K562 (cell line): Measurements from ENCODE around the gene SCPEP1. TPM values are rescaled to one million over a fixed set of nuclear protein-coding genes. Genes with fewer than 3 reads are reported as not detected.

Source experiments
- CBFA2T3 ChIP-seq: fragments of 450-650 bp; IDR thresholded peaks from 2 replicates; pipeline ENCODE4 v1.6.1; 2017
- EWSR1 ChIP-seq: fragments of 450-650 bp; IDR thresholded peaks from 2 replicates; pipeline ENCODE4 v1.6.1; 2018; ENCODE audit warnings: borderline replicate concordance, mild to moderate bottlenecking, low read depth, moderate library complexity; ENCODE audit not compliant: partially characterized antibody
- HEY1 ChIP-seq: fragments of 250-450 bp; sonication (Bioruptor Pico); IDR thresholded peaks from 2 replicates; pipeline ENCODE4 v1.5.0; 2020; ENCODE audit warnings: mild to moderate bottlenecking, moderate library complexity, borderline replicate concordance
- KDM1A ChIP-seq, 2 experiments: fragments of 450-650 bp; IDR thresholded peaks; 2 replicates each; pipeline ENCODE4 v1.6.1; 2016; ENCODE audit warnings: mild to moderate bottlenecking in 2 of 2
- MITF ChIP-seq: IDR thresholded peaks from 2 replicates; pipeline ENCODE4 v1.6.1; 2014; ENCODE audit warnings: antibody characterized with exemption
- PHB ChIP-seq: fragments of 250-450 bp; sonication (Bioruptor Pico); IDR thresholded peaks from 2 replicates; pipeline ENCODE4 v1.5.0; 2021
- USF2 ChIP-seq: sonication (generic); formaldehyde crosslinking; IDR thresholded peaks from 2 replicates; pipeline ENCODE4 v1.5.0; 2020; ENCODE audit warnings: missing genetic modification reagents
- ZHX1 ChIP-seq: fragments of 150-350 bp; conservative IDR thresholded peaks from 2 replicates; pipeline ENCODE4 v1.6.1; 2014; ENCODE audit warnings: low read length
- ZNF318 ChIP-seq, 2 experiments: fragments of 450-650 bp; IDR thresholded peaks; 2 replicates each; pipeline ENCODE4 v1.6.1; 2016; ENCODE audit warnings: mild to moderate bottlenecking in 2 of 2, borderline replicate concordance in 1 of 2, low read depth in 1 of 2, moderate library complexity in 1 of 2
- polyA plus RNA-seq, 8 experiments: library from polyadenylated mRNA; depleted of rRNA in 4 of 8; stranded (reverse) in 5 of 8; unstranded in 3 of 8; fragments of >200 nt; fragmentation: Nextera tagmentation in 2 of 8; fragmentation: Illumina TruSeq in 1 of 8; extraction: Ambion mirVana in 2 of 8; extraction: Trizol in 1 of 8; gene quantifications; 2 replicates each; pipeline versions ENCODE4 v1.2.1 to v1.2.3, GENCODE V29; 2011 to 2014; ENCODE audit warnings: inconsistent platforms in 1 of 8, missing spikeins in 1 of 8
- total RNA-seq, 7 experiments: library from RNA; depleted of rRNA in 6 of 7; stranded (reverse); fragments of >200 nt in 6 of 7; fragmentation: Illumina TruSeq in 2 of 7; extraction: Trizol in 2 of 7; gene quantifications; 2 replicates each; pipeline versions ENCODE4 v1.2.1 to v1.2.3, GENCODE V29; 2011 to 2021; ENCODE audit warnings: low replicate concordance in 1 of 7

SCPEP1 gene
- total and polyA plus RNA-seq, 9 of the 15 experiments (the other 6 are each of a cell fraction or from before 2014, with no cell fraction given) = 5.1 to 14.8 (median 7.2) TPM

- TF ChIP-seq ZHX1 (no peak), PHB (CRISPR knock-in tag) (no peak), HEY1 (CRISPR knock-in tag) (no peak; the same call in 1 of the 2 replicates), ZNF318 (IDR thresholded peaks at IDR 0.05; ENCODE audit: borderline replicate concordance in 1 of 2, low read depth in 1 of 2) (no peak), KDM1A (IDR thresholded peaks at IDR 0.05) (no peak), CBFA2T3 (0 out of 2 replicates have a peak, but pooled peaks have one; percentile 28), EWSR1 (no peak), USF2 (CRISPR knock-in tag) (peak; percentile 39; the same call in 1 of the 2 replicates), MITF (no peak)
These were observed 17.1 kb upstream of the SCPEP1 start, which contains the start of gene COIL (continued) for GRCh38 chr17:56960596-56961538.
